OCI-LY1 (cell line): ENCODE data around the gene GATA6.

ENCODE experiments used
- H2AFZ ChIP-seq: fragments of 200-600 bp; sonication (generic), shearing (Covaris generic); 2 replicates; pipeline ENCODE4 v1.6.0; 2014; ENCODE audit warnings: antibody characterized with exemption, mild to moderate bottlenecking, low read length
- H3F3A ChIP-seq: fragments of 200-600 bp; sonication (generic), shearing (Covaris generic); 2 replicates; pipeline ENCODE4 v1.6.0; 2014; ENCODE audit warnings: mild to moderate bottlenecking, antibody characterized with exemption, low read length, moderate library complexity; ENCODE audit not compliant: insufficient read depth
- H3K27ac ChIP-seq: fragments of 200-600 bp; sonication (generic); 2 replicates; pipeline ENCODE4 v1.5.1; 2014; ENCODE audit warnings: low read length, mixed run types, mild to moderate bottlenecking, low read depth; ENCODE audit not compliant: poor library complexity, severe bottlenecking
- H3K27me3 ChIP-seq: fragments of 200-600 bp; sonication (generic); 2 replicates; pipeline ENCODE4 v1.6.0; 2014; ENCODE audit warnings: antibody characterized with exemption, mild to moderate bottlenecking, low read length, moderate library complexity; ENCODE audit not compliant: insufficient read depth
- H3K36me3 ChIP-seq: fragments of 200-600 bp; sonication (generic); 2 replicates; pipeline ENCODE4 v1.6.1; 2014; ENCODE audit warnings: mild to moderate bottlenecking, antibody characterized with exemption, low read length, moderate library complexity, mixed read lengths; ENCODE audit not compliant: insufficient read depth
- H3K4me1 ChIP-seq: fragments of 200-600 bp; sonication (generic); 2 replicates; pipeline ENCODE4 v1.5.1; 2014; ENCODE audit warnings: mild to moderate bottlenecking, low read length, moderate library complexity; ENCODE audit not compliant: insufficient read depth, severe bottlenecking
- H3K4me2 ChIP-seq: fragments of 200-600 bp; sonication (generic), shearing (Covaris generic); 2 replicates; pipeline ENCODE4 v1.6.1; 2014; ENCODE audit warnings: low read length
- H3K4me3 ChIP-seq: fragments of 200-600 bp; sonication (generic); 2 replicates; pipeline ENCODE4 v1.5.1; 2014; ENCODE audit warnings: low read length, low read depth, mild to moderate bottlenecking, mixed read lengths; ENCODE audit not compliant: poor library complexity, severe bottlenecking
- H3K79me2 ChIP-seq: fragments of 200-600 bp; shearing (Covaris generic); 2 replicates; pipeline ENCODE4 v1.6.1; 2016; ENCODE audit warnings: mixed run types, low read length, mixed read lengths; ENCODE audit not compliant: insufficient read depth
- H3K9ac ChIP-seq: fragments of 200-600 bp; sonication (generic), shearing (Covaris generic); 2 replicates; pipeline ENCODE4 v1.6.1; 2014; ENCODE audit warnings: mild to moderate bottlenecking, low read length, mixed read lengths
- H3K9me2 ChIP-seq: fragments of 200-600 bp; sonication (generic), shearing (Covaris generic); 2 replicates; pipeline ENCODE4 v1.6.1; 2014; ENCODE audit warnings: low read depth, mild to moderate bottlenecking, low read length, mixed read lengths
- H3K9me3 ChIP-seq: fragments of 200-600 bp; shearing (Covaris generic); 2 replicates; pipeline ENCODE4 v1.6.1; 2014; ENCODE audit warnings: low read length, mixed read lengths
- H4K20me1 ChIP-seq: fragments of 200-600 bp; sonication (generic), shearing (Covaris generic); 2 replicates; pipeline ENCODE4 v1.6.0; 2016; ENCODE audit warnings: mild to moderate bottlenecking, low read length; ENCODE audit not compliant: insufficient read depth
- CTCF ChIP-seq: fragments of 200-600 bp; sonication (generic), shearing (Covaris generic); IDR thresholded peaks from 2 replicates; pipeline ENCODE4 v1.5.1; 2017; ENCODE audit warnings: mild to moderate bottlenecking, antibody characterized with exemption, low read length, moderate library complexity, mixed read lengths
- EZH2 ChIP-seq: fragments of 200-600 bp; sonication (generic), shearing (Covaris generic); IDR thresholded peaks from 2 replicates; pipeline ENCODE4 v1.8.0; 2017; ENCODE audit warnings: borderline replicate concordance, mixed run types, mild to moderate bottlenecking, antibody characterized with exemption, low read length, moderate library complexity, mixed read lengths

GATA6 gene

GRCh38 chr18:22230471-22230945, 61.1 kb downstream of the GATA6 start:
- Histone ChIP-seq H3K4me1 (no peaks in the 10 kb centered on the region), H4K20me1 (no peaks in the 10 kb centered on the region), H3K4me3 (no peak overlapping the region), H3K36me3 (no peaks in the 10 kb centered on the region), H3K79me2 (no peaks in the 10 kb centered on the region), H3K9me2 (no peaks in the 10 kb centered on the region), H3F3A (no peaks in the 10 kb centered on the region), H3K27ac (no peak overlapping the region), H3K4me2 (no peak overlapping the region), H3K9ac (no peak overlapping the region), H3K9me3 (no peaks in the 10 kb centered on the region), H2AFZ (no peak overlapping the region), H3K27me3 (no peaks in the 10 kb centered on the region)
- TF ChIP-seq EZH2: no peak
- TF ChIP-seq CTCF: no peak

- Histone ChIP-seq H3K4me1 (no peaks in the 10 kb centered on the region), H3K27me3 (no peaks in the 10 kb centered on the region), H2AFZ (no peak overlapping the region), H3K9me2 (no peaks in the 10 kb centered on the region), H3K36me3 (no peaks in the 10 kb centered on the region), H3F3A (no peaks in the 10 kb centered on the region), H3K9ac (no peak overlapping the region), H3K9me3 (no peaks in the 10 kb centered on the region), H3K27ac (no peak overlapping the region), H3K4me3 (no peak overlapping the region), H4K20me1 (no peaks in the 10 kb centered on the region), H3K4me2 (no peak overlapping the region), H3K79me2 (no peaks in the 10 kb centered on the region)
- TF ChIP-seq CTCF: no peak
- TF ChIP-seq EZH2: no peak
Observed at GRCh38 chr18:22233266-22233665, 63.9 kb downstream of the GATA6 start.

- no peak for TF ChIP-seq CTCF
- no peak for TF ChIP-seq EZH2
- Histone ChIP-seq H3K79me2 (no peaks in the 10 kb centered on the region), H3K9me2 (no peaks in the 10 kb centered on the region), H3K27ac (no peak overlapping the region), H3K36me3 (no peaks in the 10 kb centered on the region), H3K9me3 (no peaks in the 10 kb centered on the region), H3K27me3 (peaks cover 3% of the 10 kb centered on the region; the same call in 1 of the 2 replicates), H4K20me1 (no peaks in the 10 kb centered on the region), H3K4me2 (no peak overlapping the region), H3K4me1 (no peaks in the 10 kb centered on the region), H2AFZ (no peak overlapping the region), H3K9ac (no peak overlapping the region), H3K4me3 (no peak overlapping the region), H3F3A (no peaks in the 10 kb centered on the region)
Observed at GRCh38 chr18:22238036-22238435, 68.6 kb downstream of the GATA6 start.
